H9 (cell line): ENCODE results near the gene COL4A4. TPM values are rescaled to one million over a fixed set of nuclear protein-coding genes. Genes with fewer than 3 reads are reported as not detected.

Source experiments
- DNase-seq: peaks from one replicate; pipeline ENCODE4 v3.0.0-alpha.2; 2017
- H2AFZ ChIP-seq: one replicate; pipeline ENCODE4 v1.6.1; 2013; ENCODE audit warnings: mild to moderate bottlenecking, low read length, control low read depth, moderate library complexity
- H2AK5ac ChIP-seq: 2 replicates; pipeline ENCODE4 v1.6.1; 2013; ENCODE audit warnings: low read length, control low read depth, mixed read lengths; ENCODE audit not compliant: insufficient read length
- H2BK120ac ChIP-seq: one replicate; pipeline ENCODE4 v1.6.1; 2013; ENCODE audit warnings: low read depth, mild to moderate bottlenecking, low read length, control low read depth, inconsistent platforms; ENCODE audit not compliant: poor library complexity, severe bottlenecking
- H2BK12ac ChIP-seq: 2 replicates; pipeline ENCODE4 v1.6.1; 2013; ENCODE audit warnings: low read length, control low read depth, mixed read lengths, low read depth; ENCODE audit not compliant: insufficient read length
- H2BK15ac ChIP-seq: 2 replicates; pipeline ENCODE4 v1.6.1; 2013; ENCODE audit warnings: low read depth, low read length, control low read depth
- H2BK20ac ChIP-seq: one replicate; pipeline ENCODE4 v1.6.1; 2013; ENCODE audit warnings: low read depth, mild to moderate bottlenecking, low read length, control low read depth, inconsistent platforms; ENCODE audit not compliant: poor library complexity, severe bottlenecking
- H2BK5ac ChIP-seq: 2 replicates; pipeline ENCODE4 v1.6.1; 2013; ENCODE audit warnings: low read length, control low read depth, mixed read lengths; ENCODE audit not compliant: insufficient read length
- H3K14ac ChIP-seq: 2 replicates; pipeline ENCODE4 v1.6.1; 2013; ENCODE audit warnings: low read length, control low read depth; ENCODE audit not compliant: insufficient read depth
- H3K18ac ChIP-seq: 2 replicates; pipeline ENCODE4 v1.6.1; 2013; ENCODE audit warnings: low read depth, mild to moderate bottlenecking, mixed read lengths, low read length, control low read depth; ENCODE audit not compliant: insufficient read length
- H3K23ac ChIP-seq: 2 replicates; pipeline ENCODE4 v1.6.1; 2013; ENCODE audit warnings: low read length, control low read depth, mixed read lengths, low read depth; ENCODE audit not compliant: insufficient read length
- H3K23me2 ChIP-seq: 2 replicates; pipeline ENCODE4 v1.6.1; 2013; ENCODE audit warnings: low read depth, mild to moderate bottlenecking, mixed read lengths, low read length, control low read depth; ENCODE audit not compliant: insufficient read length, poor library complexity, severe bottlenecking
- H3K27ac ChIP-seq: 2 replicates; pipeline ENCODE4 v1.5.1; 2013; ENCODE audit warnings: low read length, control low read depth, mixed read lengths, low read depth; ENCODE audit not compliant: insufficient read length
- H3K27me3 ChIP-seq: 2 replicates; pipeline ENCODE4 v1.6.1; 2013; ENCODE audit warnings: low read length, control low read depth, inconsistent platforms; ENCODE audit not compliant: insufficient read depth
- H3K4ac ChIP-seq: 2 replicates; pipeline ENCODE4 v1.6.1; 2013; ENCODE audit warnings: low read depth, mild to moderate bottlenecking, control low read depth, inconsistent platforms, low read length, moderate library complexity
- H3K4me1 ChIP-seq: 2 replicates; pipeline ENCODE4 v1.6.1; 2013; ENCODE audit warnings: low read length, control low read depth, inconsistent platforms; ENCODE audit not compliant: insufficient read depth
- H3K4me2 ChIP-seq: 2 replicates; pipeline ENCODE4 v1.6.1; 2013; ENCODE audit warnings: low read length, control low read depth, mixed read lengths; ENCODE audit not compliant: insufficient read length, insufficient read depth
- H3K56ac ChIP-seq: 2 replicates; pipeline ENCODE4 v1.6.1; 2013; ENCODE audit warnings: low read depth, mild to moderate bottlenecking, mixed read lengths, low read length, control low read depth; ENCODE audit not compliant: insufficient read length
- H3K79me1 ChIP-seq: 2 replicates; pipeline ENCODE4 v1.6.1; 2013; ENCODE audit warnings: low read depth, mild to moderate bottlenecking, moderate library complexity, low read length, control low read depth, inconsistent platforms; ENCODE audit not compliant: insufficient read depth, poor library complexity, severe bottlenecking
- H3K79me2 ChIP-seq: 2 replicates; pipeline ENCODE4 v1.6.1; 2013; ENCODE audit warnings: low read length, control low read depth, inconsistent platforms; ENCODE audit not compliant: insufficient read depth
- H3K9ac ChIP-seq: 2 replicates; pipeline ENCODE4 v1.6.1; 2013; ENCODE audit warnings: low read length, control low read depth, mixed read lengths; ENCODE audit not compliant: insufficient read length; ENCODE audit errors: extremely low read depth
- H3K9me3 ChIP-seq: one replicate; pipeline ENCODE4 v1.6.1; 2013; ENCODE audit warnings: low read depth, low read length, inconsistent platforms; ENCODE audit not compliant: control insufficient read depth
- H3T11ph ChIP-seq: one replicate; pipeline ENCODE4 v1.6.1; 2013; ENCODE audit warnings: mild to moderate bottlenecking, low read length, control low read depth, inconsistent platforms
- H4K20me1 ChIP-seq: one replicate; pipeline ENCODE4 v1.6.1; 2013; ENCODE audit not compliant: control insufficient read depth, insufficient read length, insufficient read depth
- H4K5ac ChIP-seq: 2 replicates; pipeline ENCODE4 v1.6.1; 2013; ENCODE audit warnings: low read depth, mild to moderate bottlenecking, mixed read lengths, low read length, control low read depth; ENCODE audit not compliant: insufficient read length
- H4K8ac ChIP-seq: replicated peaks from 2 replicates; pipeline ENCODE4 v1.6.1; 2013; ENCODE audit warnings: low read length, control low read depth, mixed read lengths, low read depth; ENCODE audit not compliant: insufficient read length
- H4K91ac ChIP-seq: 2 replicates; pipeline ENCODE4 v1.6.1; 2013; ENCODE audit warnings: low read depth, mild to moderate bottlenecking, moderate library complexity, mixed read lengths, low read length, control low read depth; ENCODE audit not compliant: insufficient read length
- H3K27ac Mint-ChIP-seq, 3 experiments: 2 replicates in 2 of 3; 3 replicates in 1 of 3; pipeline ENCODE4 v1.8.0; 2020 to 2021; ENCODE audit warnings: mixed read lengths in 3 of 3, mild to moderate bottlenecking in 1 of 3, moderate library complexity in 1 of 3
- H3K27me3 Mint-ChIP-seq: 2 replicates; pipeline ENCODE4 v1.8.0; 2021; ENCODE audit warnings: low read depth, mild to moderate bottlenecking, moderate library complexity, mixed read lengths
- H3K36me3 Mint-ChIP-seq, 3 experiments: 2 replicates in 2 of 3; 3 replicates in 1 of 3; pipeline ENCODE4 v1.8.0; 2020 to 2021; ENCODE audit warnings: low read depth in 3 of 3, mixed read lengths in 3 of 3; ENCODE audit not compliant: insufficient read depth in 1 of 3
- H3K4me1 Mint-ChIP-seq, 2 experiments: 2 replicates each; pipeline ENCODE4 v1.8.0; 2020; ENCODE audit warnings: mixed read lengths in 2 of 2
- H3K4me3 Mint-ChIP-seq, 2 experiments: 2 replicates in 1 of 2; 3 replicates in 1 of 2; pipeline ENCODE4 v1.8.0; 2020 to 2021; ENCODE audit warnings: mild to moderate bottlenecking in 2 of 2, mixed read lengths in 2 of 2, moderate library complexity in 1 of 2
- H3K9me3 Mint-ChIP-seq, 2 experiments: 2 replicates in 1 of 2; 3 replicates in 1 of 2; pipeline ENCODE4 v1.8.0; 2020; ENCODE audit warnings: mild to moderate bottlenecking in 2 of 2, mixed read lengths in 2 of 2, moderate library complexity in 1 of 2
- WGBS: extraction: QIAGEN DNeasy Blood & Tissue Kit; methylation state at CpG from one replicate; pipeline ENCODE4 v1.1.7; 2013; ENCODE audit warnings: missing lambda C conversion rate, low lambda C conversion rate, mixed read lengths; ENCODE audit not compliant: insufficient read length; ENCODE audit errors: extremely low coverage; 5-methylcytosine and 5-hydroxymethylcytosine counted together
- total RNA-seq: library from RNA; stranded (reverse); gene quantifications from 2 replicates; pipeline ENCODE4 v1.2.1, GENCODE V29; 2021
- TF ChIP-seq, protein P1 (sequence below): fragments of 200-600 bp; sonication (generic); conservative IDR thresholded peaks from 3 replicates; pipeline ENCODE4 v1.8.0; 2021; ENCODE audit warnings: antibody characterized with exemption, mild to moderate bottlenecking

The COL4A4 gene
- total RNA-seq, 1 experiment from 2014 or later = 0.92 TPM

DNA sequence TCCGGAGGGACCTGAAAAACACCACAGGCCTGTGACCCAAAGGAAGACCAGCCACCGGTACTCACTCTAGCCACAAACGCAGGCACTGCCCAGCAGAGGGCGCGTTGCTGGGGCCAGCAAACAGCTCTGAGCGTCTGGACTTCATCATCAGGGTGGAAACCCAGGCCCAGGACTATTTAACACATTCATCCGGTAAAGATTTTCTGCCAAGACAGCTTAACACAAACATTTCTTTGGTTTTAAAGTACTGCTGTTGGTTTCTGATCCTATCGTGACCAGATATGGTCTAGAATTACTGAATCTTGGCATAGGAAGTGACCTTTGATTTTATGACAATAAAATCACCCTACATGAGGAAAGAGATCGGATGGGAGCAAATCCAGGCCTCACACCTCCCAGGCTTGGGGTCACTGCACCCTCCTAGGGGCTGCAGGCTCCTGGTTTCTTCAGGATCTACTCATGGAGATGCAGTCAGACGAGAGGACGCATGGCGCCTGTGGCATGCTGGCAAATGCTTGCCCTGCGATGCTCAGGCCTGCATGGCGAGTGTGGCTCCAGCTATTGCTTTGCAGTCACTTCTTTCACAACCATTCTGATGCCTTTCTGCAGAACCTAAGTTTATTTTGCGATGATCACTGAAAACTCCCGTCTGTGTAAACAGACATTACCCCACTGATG, 130.4 kb downstream of the COL4A4 start:
- no peak overlapping the region for H3K4me3 Mint-ChIP-seq
- Histone ChIP-seq H3K14ac (no peak overlapping the region), H3K4ac (no peak overlapping the region), H2BK120ac (no peak overlapping the region), H3K23me2 (no peaks in the 10 kb centered on the region), H2BK12ac (no peak overlapping the region), H3K4me1 (no peaks in the 10 kb centered on the region), H4K20me1 (no peaks in the 10 kb centered on the region), H3K9ac (no peak overlapping the region), H2BK5ac (no peak overlapping the region), H3K27ac (no peak overlapping the region), H3K18ac (no peak overlapping the region), H4K91ac (no peak overlapping the region), H4K8ac (no peak overlapping the region), H3K9me3 (no peaks in the 10 kb centered on the region), H2BK20ac (no peak overlapping the region), H2BK15ac (no peak overlapping the region), H2AK5ac (no peak overlapping the region), H2AFZ (no peak overlapping the region), H3K27me3 (no peaks in the 10 kb centered on the region), H3K4me2 (no peak overlapping the region), H3T11ph (no peak overlapping the region), H3K23ac (no peak overlapping the region), H4K5ac (no peak overlapping the region), H3K79me1 (no peaks in the 10 kb centered on the region), H3K56ac (no peak overlapping the region), H3K79me2 (no peaks in the 10 kb centered on the region)
- DNase-seq = peak; percentile 89
- H3K27ac Mint-ChIP-seq = no peak overlapping the region
- no peaks in the 10 kb centered on the region for H3K9me3 Mint-ChIP-seq
- no CpG with 5 or more reads among the region's 16 CpGs for WGBS
- no peaks in the 10 kb centered on the region for H3K36me3 Mint-ChIP-seq
- TF ChIP-seq, protein P1, sequence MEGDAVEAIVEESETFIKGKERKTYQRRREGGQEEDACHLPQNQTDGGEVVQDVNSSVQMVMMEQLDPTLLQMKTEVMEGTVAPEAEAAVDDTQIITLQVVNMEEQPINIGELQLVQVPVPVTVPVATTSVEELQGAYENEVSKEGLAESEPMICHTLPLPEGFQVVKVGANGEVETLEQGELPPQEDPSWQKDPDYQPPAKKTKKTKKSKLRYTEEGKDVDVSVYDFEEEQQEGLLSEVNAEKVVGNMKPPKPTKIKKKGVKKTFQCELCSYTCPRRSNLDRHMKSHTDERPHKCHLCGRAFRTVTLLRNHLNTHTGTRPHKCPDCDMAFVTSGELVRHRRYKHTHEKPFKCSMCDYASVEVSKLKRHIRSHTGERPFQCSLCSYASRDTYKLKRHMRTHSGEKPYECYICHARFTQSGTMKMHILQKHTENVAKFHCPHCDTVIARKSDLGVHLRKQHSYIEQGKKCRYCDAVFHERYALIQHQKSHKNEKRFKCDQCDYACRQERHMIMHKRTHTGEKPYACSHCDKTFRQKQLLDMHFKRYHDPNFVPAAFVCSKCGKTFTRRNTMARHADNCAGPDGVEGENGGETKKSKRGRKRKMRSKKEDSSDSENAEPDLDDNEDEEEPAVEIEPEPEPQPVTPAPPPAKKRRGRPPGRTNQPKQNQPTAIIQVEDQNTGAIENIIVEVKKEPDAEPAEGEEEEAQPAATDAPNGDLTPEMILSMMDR = peak; percentile 93
- peaks cover 3 to 7% of the 10 kb centered on the region in 2 experiments; a peak in 1 of 4 replicates for H3K4me1 Mint-ChIP-seq
- H3K27me3 Mint-ChIP-seq = no peaks in the 10 kb centered on the region
